Lung (tissue), 12 donors: Measurements from ENCODE around the gene PDE6A. TPM values are rescaled to one million over a fixed set of nuclear protein-coding genes. Genes with fewer than 3 reads are reported as not detected.
"Not testable (repeated sequence)": the region's sequence is repeated elsewhere in the genome, so short reads cannot be mapped to it uniquely, and the experiment has no call there.

Experiments used
- ATAC-seq: fragments of 200-7000 bp; cut with Tn5 transposase; one replicate; pipeline ENCODE4 v1.9.1; 2020; ENCODE audit warnings: moderate number of reproducible peaks; ENCODE audit not compliant: insufficient read depth, low FRiP score
- DNase-seq, 3 donors: peaks; one replicate each; pipeline ENCODE4 v3.0.0-alpha.2; 2013 to 2017
- H3K27ac ChIP-seq, 2 donors: one replicate each; pipeline ENCODE4 v1.5.1; 2013; ENCODE audit warnings: mild to moderate bottlenecking in 2 of 2, moderate library complexity in 2 of 2, control low read depth in 1 of 2, inconsistent platforms in 1 of 2, low read depth in 1 of 2, low read length in 1 of 2
- H3K27me3 ChIP-seq, 3 donors: one replicate each; pipeline ENCODE4 v1.5.1; 2013; ENCODE audit warnings: low read length in 2 of 3; ENCODE audit not compliant: control insufficient read depth in 3 of 3, insufficient read depth in 3 of 3
- H3K36me3 ChIP-seq, 4 donors: one replicate each; pipeline ENCODE4 v1.5.1; 2013; ENCODE audit warnings: low read length in 4 of 4, mild to moderate bottlenecking in 1 of 4, moderate library complexity in 1 of 4; ENCODE audit not compliant: control insufficient read depth in 4 of 4, insufficient read depth in 4 of 4
- H3K4me1 ChIP-seq, 5 donors: one replicate each; pipeline ENCODE4 v1.5.1; 2013; ENCODE audit warnings: low read length in 5 of 5, mild to moderate bottlenecking in 2 of 5, moderate library complexity in 1 of 5; ENCODE audit not compliant: control insufficient read depth in 5 of 5, insufficient read depth in 5 of 5
- H3K4me3 ChIP-seq: one replicate; pipeline ENCODE4 v1.5.1; 2013; ENCODE audit warnings: mild to moderate bottlenecking, control low read depth, moderate library complexity
- H3K9ac ChIP-seq, 2 donors: one replicate each; pipeline ENCODE4 v1.5.1; 2013; ENCODE audit warnings: low read length in 2 of 2, control low read depth in 1 of 2; ENCODE audit not compliant: insufficient read depth in 1 of 2
- H3K9me3 ChIP-seq, 4 donors: one replicate each; pipeline ENCODE4 v1.5.1; 2013; ENCODE audit warnings: low read length in 3 of 4, mild to moderate bottlenecking in 1 of 4, moderate library complexity in 1 of 4; ENCODE audit not compliant: control insufficient read depth in 4 of 4, insufficient read depth in 3 of 4
- WGBS, 2 donors: extraction: QIAGEN DNeasy Blood & Tissue Kit; methylation state at CpG; one replicate each; pipeline ENCODE4 v1.1.7; 2013; 5-methylcytosine and 5-hydroxymethylcytosine counted together
- polyA plus RNA-seq, 2 donors: library from polyadenylated mRNA; stranded (reverse); fragments of 200-250 nt; gene quantifications; one replicate each; pipeline ENCODE4 v1.2.1, GENCODE V29; 2013
- total RNA-seq, 2 donors: library from RNA; depleted of rRNA in 1 of 2; stranded (reverse); fragments of >200 nt in 1 of 2; gene quantifications; one replicate each; pipeline ENCODE4 v1.2.1, GENCODE V29; 2014 to 2021
- TF ChIP-seq, protein P1 (sequence below): IDR thresholded peaks from 2 replicates; pipeline ENCODE4 v1.5.1; 2012; ENCODE audit warnings: mild to moderate bottlenecking; ENCODE audit errors: control extremely low read depth, extremely low read depth
- donor health status: control.
- donor health status: control.
- donor health status: Bipolar disorder and iron deficiency.
- donor health status: healthy.
- donor health status: DM: yes; HTN: yes; CAD: no.

PDE6A gene
- total and polyA plus RNA-seq, 4 donors = 0.03 to 0.06 (median 0.06) TPM; not detected in 1

DNA sequence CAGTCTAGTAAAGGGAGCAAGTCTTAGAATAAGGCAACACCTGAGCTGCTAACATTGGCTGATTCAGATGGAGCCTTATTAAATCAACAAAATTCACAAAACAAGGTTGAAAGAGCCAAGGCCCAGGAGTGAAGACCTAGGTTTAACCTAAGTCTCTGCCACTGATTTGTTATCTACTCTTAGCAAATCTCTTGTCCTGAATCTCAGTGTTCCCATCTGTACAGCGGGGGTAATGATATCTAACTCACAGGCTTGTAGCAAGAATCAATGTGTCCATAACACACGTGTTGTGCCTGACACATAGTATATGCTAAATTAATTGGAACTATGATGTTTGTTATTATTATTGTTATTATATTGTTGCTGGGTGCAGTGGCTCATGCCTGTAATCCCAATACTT lies 61.0 kb downstream of the PDE6A start:
- WGBS, 2 donors = 93 to 95% methylated on average over 2 of the region's 2 CpGs
- TF ChIP-seq, protein P1, sequence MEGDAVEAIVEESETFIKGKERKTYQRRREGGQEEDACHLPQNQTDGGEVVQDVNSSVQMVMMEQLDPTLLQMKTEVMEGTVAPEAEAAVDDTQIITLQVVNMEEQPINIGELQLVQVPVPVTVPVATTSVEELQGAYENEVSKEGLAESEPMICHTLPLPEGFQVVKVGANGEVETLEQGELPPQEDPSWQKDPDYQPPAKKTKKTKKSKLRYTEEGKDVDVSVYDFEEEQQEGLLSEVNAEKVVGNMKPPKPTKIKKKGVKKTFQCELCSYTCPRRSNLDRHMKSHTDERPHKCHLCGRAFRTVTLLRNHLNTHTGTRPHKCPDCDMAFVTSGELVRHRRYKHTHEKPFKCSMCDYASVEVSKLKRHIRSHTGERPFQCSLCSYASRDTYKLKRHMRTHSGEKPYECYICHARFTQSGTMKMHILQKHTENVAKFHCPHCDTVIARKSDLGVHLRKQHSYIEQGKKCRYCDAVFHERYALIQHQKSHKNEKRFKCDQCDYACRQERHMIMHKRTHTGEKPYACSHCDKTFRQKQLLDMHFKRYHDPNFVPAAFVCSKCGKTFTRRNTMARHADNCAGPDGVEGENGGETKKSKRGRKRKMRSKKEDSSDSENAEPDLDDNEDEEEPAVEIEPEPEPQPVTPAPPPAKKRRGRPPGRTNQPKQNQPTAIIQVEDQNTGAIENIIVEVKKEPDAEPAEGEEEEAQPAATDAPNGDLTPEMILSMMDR = no peak
- Histone ChIP-seq H3K9ac (no peak overlapping the region), H3K9me3 (no peaks in the 10 kb centered on the region), H3K36me3 (no peaks in the 10 kb centered on the region), H3K27ac (no peak overlapping the region), H3K4me1 (peaks cover 0 to 10% (median 0%) of the 10 kb centered on the region in 5 donors), H3K4me3 (no peak overlapping the region), H3K27me3 (no peaks in the 10 kb centered on the region)
- ATAC-seq (no peak), DNase-seq (no peak)

DNA sequence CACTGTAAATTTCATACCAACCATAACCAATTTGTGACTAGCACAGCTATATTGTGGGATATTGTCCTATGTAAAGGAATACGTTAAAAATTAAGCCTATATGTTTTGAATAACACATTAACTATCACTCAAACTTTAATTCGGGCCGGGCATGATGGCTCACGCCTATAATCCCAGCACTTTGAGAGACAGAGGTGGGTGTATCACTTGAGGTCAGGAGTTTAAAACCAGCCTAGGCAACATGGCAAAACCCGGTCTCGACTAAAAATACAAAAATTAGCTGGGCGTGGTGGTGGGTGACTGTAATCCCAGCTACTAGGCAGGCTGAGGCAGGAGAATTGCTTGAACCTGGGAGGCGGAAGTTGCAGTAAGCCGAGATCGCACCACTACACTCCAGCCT lies 62.0 kb downstream of the PDE6A start:
- DNase-seq, H3K36me3 ChIP-seq, H3K4me1 ChIP-seq, H3K27me3 ChIP-seq, H3K9me3 ChIP-seq, ATAC-seq, H3K9ac ChIP-seq, H3K27ac ChIP-seq, H3K4me3 ChIP-seq: not testable (repeated sequence)
- WGBS, 2 donors = 94 to 96% methylated on average over 10 of the region's 10 CpGs

DNA sequence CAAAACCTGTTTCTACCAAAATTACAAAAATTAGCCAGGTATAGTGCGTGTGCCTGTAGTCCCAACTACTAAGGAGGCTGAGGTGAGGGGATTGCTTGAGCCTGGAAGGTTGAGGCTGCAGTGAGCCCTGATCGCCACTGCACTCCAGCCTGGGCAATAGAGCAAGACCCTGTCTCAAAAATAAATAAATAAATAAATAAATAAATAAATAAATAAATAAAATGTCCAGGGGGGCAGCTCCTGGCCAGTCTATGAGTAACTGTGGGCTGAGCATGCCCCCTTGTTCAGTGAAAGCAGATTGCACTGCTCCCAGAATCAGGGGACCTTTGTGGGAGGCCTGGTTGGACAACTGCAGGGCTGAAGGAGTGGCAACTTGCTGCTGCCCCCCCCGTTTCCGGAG lies 62.7 kb downstream of the PDE6A start:
- peaks cover 0 to 4% (median 0%) of the 10 kb centered on the region in 5 donors for H3K4me1 ChIP-seq
- DNase-seq (no peak), ATAC-seq (no peak)
- 89 to 96% methylated on average over 4 of the region's 4 CpGs for WGBS, 2 donors
- TF ChIP-seq, protein P1 = no peak
- H3K9ac ChIP-seq = no peak overlapping the region
- H3K9me3 ChIP-seq = no peaks in the 10 kb centered on the region
- H3K27ac ChIP-seq = no peak overlapping the region
- no peak overlapping the region for H3K4me3 ChIP-seq
- no peaks in the 10 kb centered on the region for H3K36me3 ChIP-seq
- H3K27me3 ChIP-seq = no peaks in the 10 kb centered on the region

DNA sequence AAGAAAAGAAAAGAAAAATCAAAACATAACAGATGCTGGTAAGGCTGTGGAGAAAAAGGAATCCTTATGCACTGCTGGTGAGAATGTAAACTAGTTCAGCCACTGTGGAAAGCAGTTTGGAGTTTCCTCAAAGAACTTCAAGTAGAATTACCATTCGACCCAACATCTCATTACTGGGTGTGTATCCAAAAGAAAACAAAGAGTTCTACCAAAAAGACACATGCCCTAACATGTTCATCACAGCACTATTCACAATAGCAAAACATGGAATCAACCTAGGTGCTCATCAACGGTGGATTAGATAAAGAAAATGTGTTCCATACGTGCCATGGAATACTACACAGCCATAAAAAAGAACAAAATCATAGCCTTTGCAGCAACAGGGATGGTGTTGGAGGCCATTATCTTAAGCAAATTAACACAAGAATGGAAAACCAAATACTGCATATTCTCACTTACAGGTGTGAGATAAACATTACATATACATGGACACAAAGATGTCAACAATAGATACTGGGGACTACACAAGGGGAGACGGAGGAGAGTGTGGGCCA lies 63.4 kb downstream of the PDE6A start:
- no peaks in the 10 kb centered on the region for H3K36me3 ChIP-seq
- WGBS, 2 donors = 96% methylated on average over 4 of the region's 4 CpGs
- DNase-seq = no peak
- no peak for ATAC-seq
- TF ChIP-seq, protein P1 = no peak
- no peaks in the 10 kb centered on the region for H3K4me1 ChIP-seq
- no peak overlapping the region for H3K4me3 ChIP-seq
- no peak overlapping the region for H3K9ac ChIP-seq
- H3K27ac ChIP-seq = no peak overlapping the region
- H3K27me3 ChIP-seq = no peaks in the 10 kb centered on the region
- H3K9me3 ChIP-seq = no peaks in the 10 kb centered on the region

DNA sequence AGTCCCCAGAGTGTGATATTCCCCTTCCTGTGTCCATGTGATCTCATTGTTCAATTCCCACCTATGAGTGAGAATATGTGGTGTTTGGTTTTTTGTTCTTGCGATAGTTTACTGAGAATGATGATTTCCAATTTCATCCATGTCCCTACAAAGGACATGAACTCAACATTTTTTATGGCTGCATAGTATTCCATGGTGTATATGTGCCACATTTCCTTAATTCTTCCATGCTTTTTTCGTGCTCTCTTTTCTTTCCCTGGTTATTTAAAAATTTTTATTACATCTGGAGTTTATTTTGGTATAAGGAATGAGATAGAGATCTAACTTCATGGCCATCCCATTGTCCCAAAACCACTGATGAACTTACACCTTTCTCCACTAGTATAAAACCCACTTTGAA lies 65.0 kb downstream of the PDE6A start:
- not testable (repeated sequence) for H3K27ac ChIP-seq, H3K9ac ChIP-seq, H3K36me3 ChIP-seq, H3K4me1 ChIP-seq, DNase-seq, H3K4me3 ChIP-seq, H3K9me3 ChIP-seq, ATAC-seq, H3K27me3 ChIP-seq
- 86 to 88% methylated on average over 1 of the region's 2 CpGs for WGBS, 2 donors
